ENCODE data around the gene EEF1A2.

DNA sequence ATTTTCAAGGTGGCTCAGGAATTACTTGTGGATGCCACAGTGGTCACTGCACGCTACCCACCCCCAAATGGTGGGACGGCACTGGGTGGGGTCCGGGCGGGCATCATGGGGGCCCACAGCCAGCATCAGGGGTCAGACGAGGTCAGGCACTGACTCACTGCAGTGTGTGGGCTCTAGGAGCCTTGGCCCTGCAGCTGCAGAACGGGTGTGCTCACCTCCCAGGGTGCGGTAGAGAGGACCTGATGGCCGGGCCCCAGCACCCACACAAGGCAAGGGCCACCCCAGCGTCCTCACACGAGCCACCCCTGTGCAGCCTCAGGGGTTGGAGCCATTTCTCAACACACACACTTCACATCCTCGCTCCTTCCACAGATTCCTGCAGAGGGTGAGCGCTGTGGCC is 60.8 kb downstream of the EEF1A2 start:
- TF ChIP-seq CTCF (IDR thresholded peaks at IDR 0.05; ENCODE audit: low read depth, low read length) (no peak), EZH2phosphoT487 (IDR thresholded peaks at IDR 0.05; ENCODE audit: low read depth) (no peak)
